Measurements from ENCODE around the gene PFN3.
"Not testable (repeated sequence)": the region's sequence is repeated elsewhere in the genome, so short reads cannot be mapped to it uniquely, and the experiment has no call there.

Gene PFN3

DNA sequence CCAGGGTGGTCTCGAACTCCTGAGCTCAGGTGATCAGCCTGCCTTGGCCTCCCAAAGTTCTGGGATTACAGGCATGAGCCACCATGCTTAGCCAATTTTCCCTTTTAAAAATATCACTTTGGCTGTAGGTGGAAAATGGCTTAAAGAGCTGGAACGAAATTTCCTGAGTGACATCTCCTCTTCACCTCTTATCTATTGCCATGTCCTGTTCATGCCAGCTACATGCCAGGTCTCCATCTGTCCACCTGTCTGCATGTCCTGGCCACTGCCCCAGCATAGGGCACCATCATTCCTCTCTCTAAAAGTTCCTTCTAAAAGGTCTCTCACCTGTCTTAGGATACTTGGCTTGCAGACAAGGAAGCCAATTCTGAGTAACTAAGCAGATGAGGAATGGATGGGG lies 23.2 kb upstream of the PFN3 start:
- DNase-seq: no peak

GRCh38 chr5:177421062-177421798 lies 20.8 kb upstream of the PFN3 start:
- DNase-seq: no peak

GRCh38 chr5:177420472-177420871 lies 20.0 kb upstream of the PFN3 start:
- DNase-seq: not testable (repeated sequence)

- DNase-seq: no peak
Observed at GRCh38 chr5:177419046-177419445, 18.6 kb upstream of the PFN3 start.

- not testable (repeated sequence) for DNase-seq
Observed at GRCh38 chr5:177417081-177417480, 16.6 kb upstream of the PFN3 start.

- DNase-seq: no peak
Observed at GRCh38 chr5:177414481-177414880, 14.0 kb upstream of the PFN3 start.

DNA sequence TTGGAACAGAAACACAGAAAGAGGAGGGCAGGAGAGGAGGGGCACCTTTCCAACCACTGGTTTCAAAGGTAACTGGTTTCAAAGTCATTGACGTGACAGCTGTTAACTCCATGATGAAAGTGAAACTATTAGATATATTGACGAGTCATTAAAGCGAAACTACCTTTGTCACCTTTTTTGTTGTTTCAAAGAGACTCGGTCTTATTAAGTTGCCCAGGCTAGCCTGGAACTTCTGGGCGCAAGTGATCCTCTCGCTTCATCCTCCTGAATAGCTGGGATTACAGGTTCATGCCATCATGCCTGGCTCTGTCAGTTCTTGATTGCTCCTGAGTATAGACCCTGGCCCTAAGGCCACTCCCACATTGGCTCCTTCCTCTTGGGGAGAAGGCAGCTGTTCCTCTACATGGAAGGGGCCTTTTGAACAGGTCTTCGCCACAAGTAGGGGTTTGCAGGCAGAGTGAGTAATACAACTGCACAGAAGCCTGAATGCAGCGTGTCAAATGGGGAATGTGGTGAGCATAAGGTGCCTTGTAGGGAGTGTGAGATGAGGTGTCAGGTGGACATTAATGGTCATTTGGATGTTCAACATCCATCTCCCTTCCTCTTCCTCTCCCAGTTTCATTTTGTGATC lies 12.3 kb upstream of the PFN3 start:
- no peak for DNase-seq

GRCh38 chr5:177410575-177410974 lies 10.1 kb upstream of the PFN3 start:
- no peak for DNase-seq

DNA sequence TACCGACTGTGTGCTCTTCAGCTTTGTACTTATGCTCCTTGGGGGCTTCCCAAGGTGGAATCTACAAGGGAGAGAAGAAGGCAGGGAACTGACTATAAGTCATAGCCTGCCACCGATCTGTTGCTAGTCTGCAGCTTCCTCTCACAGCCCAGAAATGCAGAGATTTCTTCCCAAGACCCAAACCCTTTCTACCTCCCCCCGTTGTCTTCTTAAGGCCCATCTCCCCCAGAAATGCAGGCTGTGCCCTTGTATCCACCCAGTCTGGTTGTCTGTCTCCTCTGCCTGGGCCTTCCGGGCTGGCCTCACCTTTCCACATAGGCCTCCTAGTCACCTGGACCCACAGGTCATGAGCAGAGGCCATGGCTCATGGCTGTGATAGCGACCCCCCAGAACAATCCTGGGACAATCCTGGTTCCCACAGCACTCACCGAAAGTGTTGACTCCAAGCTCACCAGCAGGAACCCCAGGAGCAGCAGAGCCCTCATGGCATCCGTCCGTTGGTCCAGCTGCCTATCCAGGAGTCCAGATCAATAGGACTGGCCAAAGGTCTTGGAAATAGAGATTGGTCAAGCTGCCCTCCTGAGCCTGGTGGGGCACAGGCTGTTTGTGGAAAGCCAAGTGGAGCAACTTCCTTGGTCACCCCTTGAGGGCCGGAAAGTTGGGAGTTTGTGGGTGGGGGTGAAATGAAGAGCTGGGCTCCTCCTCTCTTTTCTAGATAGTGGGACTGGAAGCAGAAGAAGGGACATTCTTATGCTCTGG lies 8.8 kb upstream of the PFN3 start, which contains the start of gene F12:
TSS of gene F12 (minus strand) at position 522 of the 759 bp plus-strand sequence. CDS start at position 485, 37 bp downstream.
- DNase-seq: no peak

DNA sequence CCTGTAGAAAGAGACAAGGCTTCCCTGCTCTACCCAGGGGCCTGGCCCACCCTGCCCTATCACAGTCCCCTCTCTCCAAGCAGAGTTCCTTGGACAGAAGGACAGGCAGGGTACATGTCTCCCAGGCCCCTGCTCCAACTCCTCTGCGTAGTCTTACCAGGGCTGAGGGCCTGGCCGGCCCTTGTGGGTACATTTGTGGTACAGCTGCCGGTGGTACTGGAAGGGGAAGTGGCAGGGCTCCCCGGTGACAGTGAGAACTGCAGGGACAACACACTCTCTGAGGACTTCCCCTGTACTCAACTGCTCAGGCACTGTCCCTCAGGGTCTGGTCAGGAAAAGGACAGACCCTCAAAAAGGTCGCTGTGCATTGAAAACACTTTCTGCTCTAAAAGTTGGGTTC lies 5.3 kb upstream of the PFN3 start:
- DNase-seq: no peak

GRCh38 chr5:177405312-177405711 lies 4.9 kb upstream of the PFN3 start:
- no peak for DNase-seq

DNA sequence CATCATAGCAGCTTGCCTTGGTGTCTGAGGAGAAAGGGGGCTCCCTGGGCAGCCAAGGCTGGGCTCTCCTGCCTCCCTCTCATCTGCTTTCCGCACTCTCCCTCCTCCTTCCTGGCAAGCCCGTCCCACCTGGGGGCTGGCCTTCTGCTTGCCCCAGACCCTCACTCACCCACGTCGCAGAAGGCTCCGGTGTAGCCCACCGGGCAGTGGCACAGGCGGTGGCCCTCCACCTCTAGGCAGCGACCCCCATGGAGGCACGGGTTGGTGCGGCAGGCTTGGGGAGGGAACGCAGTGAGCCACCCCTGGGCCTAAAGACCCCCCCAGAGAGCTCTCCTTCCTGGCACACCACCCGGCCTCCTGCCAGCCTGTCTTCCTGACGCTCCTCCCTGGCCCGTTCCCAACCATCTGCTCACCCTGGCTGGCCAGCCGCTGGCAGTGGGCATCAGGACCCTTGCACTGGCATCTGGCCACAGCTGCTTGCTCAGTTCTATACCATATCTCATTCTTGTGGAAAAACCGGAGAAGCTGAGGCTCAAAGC lies 4.2 kb upstream of the PFN3 start:
- DNase-seq: no peak

DNA sequence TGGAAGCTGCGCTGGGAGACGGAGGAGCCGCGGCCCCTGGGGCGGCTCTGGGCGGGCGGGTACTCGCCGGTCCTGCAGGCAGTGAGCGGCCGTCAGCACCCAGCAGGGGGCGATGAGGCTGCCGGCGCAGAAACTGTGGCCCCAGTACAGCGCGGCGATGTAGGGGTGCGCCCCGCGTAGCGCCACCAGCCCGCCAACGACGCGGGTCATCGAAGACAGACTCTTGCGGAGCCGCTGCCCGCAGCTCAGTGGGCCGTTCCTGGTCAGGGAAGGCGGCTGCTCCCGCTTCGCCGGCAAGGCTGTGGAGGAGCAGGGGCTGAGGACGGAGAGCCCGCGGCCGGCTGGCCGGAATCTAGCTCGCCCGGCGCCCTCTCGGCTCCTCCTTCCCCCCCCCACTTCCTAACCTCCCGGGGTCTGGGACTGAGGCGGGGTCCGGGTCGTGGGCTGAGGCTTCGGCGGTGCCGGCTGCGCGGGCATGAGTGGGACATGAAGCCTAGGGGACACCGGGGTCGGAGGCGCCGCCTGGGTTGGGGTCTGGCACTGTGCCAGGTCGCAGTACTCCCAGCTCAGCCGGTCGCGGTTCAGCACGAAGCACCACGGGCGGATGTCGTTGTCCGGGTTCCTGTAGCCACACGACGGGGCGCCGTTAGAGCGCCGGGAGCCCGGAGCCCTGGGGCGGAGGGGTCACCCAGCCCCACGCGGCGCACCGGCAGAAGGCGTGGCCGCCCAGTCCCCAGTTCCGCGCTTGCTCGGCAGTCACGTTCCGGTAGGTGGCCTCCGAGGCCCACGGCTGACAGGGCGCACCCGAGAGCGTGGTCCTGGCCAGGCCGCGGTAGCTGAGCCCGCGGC lies 3.6 kb upstream of the PFN3 start:
- peak; percentile 85 for DNase-seq

DNA sequence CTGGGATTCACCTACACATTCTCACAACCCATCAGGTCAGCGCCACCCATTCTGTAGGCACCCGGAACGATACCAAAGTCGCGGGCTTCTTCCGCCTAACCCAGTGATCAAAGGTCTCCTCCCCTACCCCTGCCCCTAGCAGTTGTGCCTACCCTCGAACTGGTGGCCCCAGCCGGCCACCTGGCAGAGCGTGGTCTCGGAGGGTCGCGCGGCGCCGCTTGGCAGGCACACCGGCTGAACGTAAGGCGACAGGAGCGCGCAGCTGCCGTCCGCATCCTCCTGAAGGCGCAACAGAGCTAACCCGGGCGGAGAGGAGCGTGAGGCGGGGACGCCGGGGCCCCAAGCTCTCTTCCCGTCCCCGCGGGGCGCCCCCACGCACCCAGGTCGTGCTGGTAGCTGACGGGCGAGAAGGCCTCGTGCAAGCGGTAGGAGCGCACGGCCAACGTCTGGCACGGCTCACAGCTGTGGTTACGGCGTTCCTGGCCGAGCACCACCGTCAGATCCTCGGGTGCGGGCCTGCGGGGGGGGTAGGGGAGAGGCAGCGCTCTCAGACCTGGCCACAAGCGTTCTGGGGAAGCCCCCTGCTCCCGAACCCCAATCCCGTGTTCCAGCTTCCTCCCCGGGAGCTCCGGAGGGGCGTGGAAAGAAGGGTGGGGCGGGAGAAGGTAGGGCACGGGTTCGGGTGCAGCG lies 2.8 kb upstream of the PFN3 start:
- DNase-seq: peak; percentile 51

GRCh38 chr5:177402271-177403043 lies 2.0 kb upstream of the PFN3 start:
- DNase-seq: peak; percentile 73

GRCh38 chr5:177397875-177398390 lies 2.5 kb downstream of the PFN3 start:
- no peak for DNase-seq

GRCh38 chr5:177396807-177397206 lies 3.7 kb downstream of the PFN3 start:
- no peak for DNase-seq

GRCh38 chr5:177396078-177396477 lies 4.4 kb downstream of the PFN3 start:
- DNase-seq: no peak

GRCh38 chr5:177393990-177394389 lies 6.5 kb downstream of the PFN3 start:
- no peak for DNase-seq

- DNase-seq: no peak
Observed at GRCh38 chr5:177393206-177393765, 7.2 kb downstream of the PFN3 start.

DNA sequence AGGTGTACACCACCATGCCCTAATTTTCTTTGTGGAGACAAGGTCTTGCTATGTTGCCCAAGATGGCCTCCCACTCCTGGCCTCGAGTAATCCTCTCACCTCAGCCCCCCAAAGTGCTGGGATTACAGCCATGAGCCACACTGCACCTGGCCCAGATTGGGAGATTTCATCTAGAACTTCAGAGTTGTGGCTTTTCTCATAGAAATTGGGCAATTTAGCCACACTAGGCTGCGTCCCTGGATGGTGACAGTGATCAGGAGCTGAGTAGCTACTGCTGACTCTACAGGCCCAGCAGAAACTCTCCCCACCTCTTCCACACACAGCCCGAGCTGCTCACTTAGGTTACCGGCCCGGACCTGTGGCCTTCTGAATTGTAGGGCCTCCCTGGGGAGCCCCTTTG lies 7.7 kb downstream of the PFN3 start:
- DNase-seq: no peak
